SKM-1 treated with dmso at 0.1 percent for 144 hours (cell line): ENCODE data around the gene SEMA3G.

Experiments
- DNase-seq: peaks from one replicate; lab custom pipeline; 2025; ENCODE audit not compliant: unreplicated experiment; lab: John Stamatoyannopoulos, UW

The SEMA3G gene

DNA sequence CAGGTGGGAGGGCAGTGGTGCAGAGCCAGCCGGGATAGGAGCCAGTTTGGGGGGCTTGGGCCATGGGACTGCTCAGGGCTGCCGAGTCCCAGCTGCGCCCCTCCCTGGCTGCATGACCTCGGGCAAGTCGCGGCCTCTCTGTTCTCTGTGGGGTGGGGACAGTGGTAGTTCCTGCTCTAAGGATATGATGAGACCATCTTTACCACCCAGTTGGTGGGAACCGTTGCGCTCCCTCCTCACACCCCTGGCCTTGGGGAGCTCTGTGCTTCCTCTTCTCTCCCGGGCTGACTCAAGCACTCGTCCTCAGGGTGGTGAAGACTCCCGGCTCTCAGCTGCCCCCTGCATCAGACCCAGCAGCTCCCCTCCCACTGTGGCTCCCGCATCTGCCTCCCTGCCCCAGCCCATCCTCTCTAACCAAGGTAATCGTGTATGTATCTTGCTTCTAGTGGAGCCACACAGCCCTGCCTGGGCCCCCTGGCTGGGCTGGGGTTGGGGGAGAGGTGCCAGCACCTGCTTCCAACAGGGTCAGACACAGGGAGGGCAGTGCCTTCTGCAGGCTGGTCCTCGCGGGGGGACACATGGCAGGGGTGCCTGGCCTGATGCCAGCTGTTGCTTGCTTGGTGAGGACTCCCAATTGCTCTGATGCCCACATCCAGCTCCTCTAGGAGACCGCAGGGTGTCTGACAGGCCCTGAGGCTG is 35.1 kb upstream of the SEMA3G start:
- DNase-seq, result no peak

GRCh38 chr3:52479037-52479876 is 34.4 kb upstream of the SEMA3G start:
- DNase-seq, result no peak

DNA sequence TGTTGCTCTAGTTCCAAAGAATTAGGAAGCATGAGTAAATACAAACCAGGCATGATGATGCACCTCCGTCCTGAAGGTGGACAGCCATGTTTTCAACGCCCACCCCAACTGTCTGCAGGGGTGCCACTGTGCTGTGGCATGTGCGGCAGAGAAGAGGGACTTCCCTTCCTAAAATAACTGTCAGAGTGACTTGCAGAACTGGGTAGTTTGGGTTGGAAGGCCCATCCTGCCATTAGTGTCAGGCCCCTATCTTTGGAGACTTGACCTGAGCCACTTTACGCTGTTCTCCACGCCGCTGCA is 32.8 kb upstream of the SEMA3G start:
- DNase-seq, result no peak

- no peak for DNase-seq
These were observed 32.3 kb upstream of the SEMA3G start for GRCh38 chr3:52477076-52477795.

DNA sequence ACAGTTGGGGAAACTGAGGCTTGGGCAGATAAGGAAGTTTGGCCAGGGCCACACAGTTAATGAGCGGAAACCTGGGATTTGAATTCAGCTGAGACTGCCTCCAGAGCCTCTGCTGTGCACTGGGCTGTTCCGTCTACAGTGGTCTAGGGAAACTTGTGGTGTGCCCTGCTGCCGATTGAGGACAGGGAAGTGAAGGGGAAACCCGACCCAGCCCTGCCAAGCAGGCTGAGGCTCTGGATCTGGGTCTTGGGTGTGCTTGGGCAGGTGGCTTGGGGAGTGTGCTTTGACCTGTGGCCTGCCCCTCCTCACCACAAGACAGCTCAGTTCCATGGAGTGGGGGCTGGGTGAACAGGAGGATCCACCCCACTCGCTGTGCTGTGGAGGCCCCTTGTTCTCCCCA is 28.1 kb upstream of the SEMA3G start:
- DNase-seq, result no peak

DNA sequence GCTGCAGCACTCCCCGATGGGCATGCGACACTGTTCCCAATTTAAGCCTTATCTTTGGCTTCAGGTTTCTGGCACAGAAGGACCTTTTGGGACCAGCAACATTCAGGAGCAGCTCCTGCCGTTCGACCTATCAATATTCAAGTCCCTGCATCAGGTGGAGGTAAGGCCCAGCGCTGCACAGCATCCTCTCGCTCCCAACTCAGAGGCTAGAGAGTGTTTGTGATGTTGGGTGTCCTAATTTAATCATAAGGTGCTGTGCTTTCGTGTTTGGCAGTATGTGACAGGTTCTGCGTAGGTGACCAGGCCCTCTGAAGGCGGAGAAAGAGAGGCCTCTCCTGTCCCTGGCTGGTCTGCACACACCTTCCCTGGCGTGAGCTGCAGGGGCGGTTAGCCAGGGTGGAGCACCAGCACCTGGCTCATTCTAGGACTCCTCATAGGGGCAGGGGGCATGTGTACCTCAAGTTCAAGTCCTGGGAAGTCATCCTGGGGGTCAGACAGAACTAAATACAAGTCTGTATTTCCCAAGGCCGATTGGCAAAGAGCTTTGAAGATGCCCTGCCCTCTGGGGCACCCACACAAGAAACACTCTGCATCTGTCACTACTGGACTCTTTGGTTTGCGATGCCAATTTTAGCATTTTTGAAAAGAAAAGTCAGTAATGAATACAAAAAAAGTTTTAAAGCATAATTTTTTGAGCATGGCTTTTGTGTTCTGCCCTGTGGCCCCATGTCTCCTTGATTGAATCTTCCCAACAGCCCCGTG is 27.5 kb upstream of the SEMA3G start:
- DNase-seq, result no peak

GRCh38 chr3:52471371-52472238 is 26.7 kb upstream of the SEMA3G start:
- DNase-seq, result peak; percentile 44

DNA sequence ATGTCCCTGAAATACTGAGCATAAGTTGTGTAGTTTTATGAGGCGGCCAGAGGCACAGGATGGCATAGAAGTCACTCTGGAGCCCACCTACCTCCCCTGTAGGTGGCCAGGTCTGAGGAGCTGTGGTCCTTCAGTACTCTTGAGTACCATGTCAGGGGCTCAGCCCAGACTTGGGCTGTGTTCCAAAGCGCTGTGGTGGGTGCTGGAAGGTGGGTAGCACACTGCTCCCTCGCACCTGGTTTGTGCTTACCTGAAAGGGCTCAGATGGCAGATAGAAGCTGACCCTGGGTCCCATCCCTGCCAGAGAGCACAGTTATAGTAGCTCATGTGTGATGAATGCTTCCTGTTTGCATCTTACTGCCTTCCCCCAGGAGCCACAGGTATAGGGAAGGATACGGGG is 26.0 kb upstream of the SEMA3G start:
- no peak for DNase-seq

- no peak for DNase-seq
These were observed 24.1 kb upstream of the SEMA3G start for GRCh38 chr3:52469001-52469400.

GRCh38 chr3:52468336-52468735 is 23.4 kb upstream of the SEMA3G start:
- DNase-seq, result no peak

DNA sequence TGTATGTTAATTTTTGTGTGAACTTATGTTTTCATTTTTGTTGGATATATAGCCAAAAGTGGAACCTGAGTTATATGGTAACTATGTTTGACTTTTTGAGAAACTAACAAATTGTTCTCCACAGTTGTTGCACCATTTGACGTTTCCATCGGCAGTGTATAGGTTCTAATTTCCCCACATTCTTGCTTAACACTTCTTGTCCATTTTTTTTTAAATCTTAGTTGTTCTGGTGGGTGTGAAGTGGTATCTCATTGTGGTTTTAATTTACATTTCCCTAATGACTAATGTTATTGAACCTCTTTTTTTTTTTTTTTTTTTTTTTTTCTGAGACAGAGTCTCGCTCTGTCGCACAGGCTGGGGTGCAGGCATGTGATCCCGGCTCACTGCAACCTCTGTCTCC is 18.5 kb upstream of the SEMA3G start:
- no peak for DNase-seq

GRCh38 chr3:52461874-52462273 is 17.0 kb upstream of the SEMA3G start:
- DNase-seq, result no peak

DNA sequence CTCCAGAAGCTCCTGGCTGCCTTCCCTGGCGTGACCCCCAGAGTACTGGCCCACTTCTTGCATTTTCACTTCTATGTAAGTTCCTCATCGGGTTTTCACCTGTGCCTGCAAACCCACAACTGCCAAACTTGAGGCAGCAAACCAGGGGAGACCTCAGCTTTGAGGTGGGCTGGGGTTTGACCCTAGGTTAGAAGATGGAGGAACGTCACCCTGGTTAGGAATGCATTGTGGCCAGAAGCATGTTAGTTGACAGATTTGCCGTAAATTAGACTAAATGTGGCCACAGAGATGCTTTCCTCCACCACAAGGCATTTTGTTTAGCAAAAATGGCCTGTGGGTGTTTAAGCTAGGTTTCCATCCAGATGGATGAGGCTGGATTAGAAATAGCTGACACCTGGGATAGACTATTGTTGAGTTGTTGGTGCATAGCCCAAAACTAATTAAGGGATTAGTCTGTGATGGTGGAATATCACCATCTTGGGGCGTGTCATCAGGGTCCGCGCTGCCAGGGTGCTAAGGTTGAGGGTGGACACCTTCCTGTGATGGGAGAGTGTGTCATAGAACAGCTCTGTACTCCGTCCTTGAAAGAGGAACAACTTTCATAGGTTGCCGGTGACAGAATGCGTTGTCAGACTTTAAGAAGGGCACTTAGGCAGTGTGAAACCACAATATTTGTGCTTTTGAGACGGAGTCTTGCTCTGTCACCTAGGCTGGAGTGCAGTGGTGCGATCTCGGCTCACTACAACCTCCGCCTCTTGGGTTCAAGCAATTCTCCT is 14.1 kb upstream of the SEMA3G start:
- no peak for DNase-seq

DNA sequence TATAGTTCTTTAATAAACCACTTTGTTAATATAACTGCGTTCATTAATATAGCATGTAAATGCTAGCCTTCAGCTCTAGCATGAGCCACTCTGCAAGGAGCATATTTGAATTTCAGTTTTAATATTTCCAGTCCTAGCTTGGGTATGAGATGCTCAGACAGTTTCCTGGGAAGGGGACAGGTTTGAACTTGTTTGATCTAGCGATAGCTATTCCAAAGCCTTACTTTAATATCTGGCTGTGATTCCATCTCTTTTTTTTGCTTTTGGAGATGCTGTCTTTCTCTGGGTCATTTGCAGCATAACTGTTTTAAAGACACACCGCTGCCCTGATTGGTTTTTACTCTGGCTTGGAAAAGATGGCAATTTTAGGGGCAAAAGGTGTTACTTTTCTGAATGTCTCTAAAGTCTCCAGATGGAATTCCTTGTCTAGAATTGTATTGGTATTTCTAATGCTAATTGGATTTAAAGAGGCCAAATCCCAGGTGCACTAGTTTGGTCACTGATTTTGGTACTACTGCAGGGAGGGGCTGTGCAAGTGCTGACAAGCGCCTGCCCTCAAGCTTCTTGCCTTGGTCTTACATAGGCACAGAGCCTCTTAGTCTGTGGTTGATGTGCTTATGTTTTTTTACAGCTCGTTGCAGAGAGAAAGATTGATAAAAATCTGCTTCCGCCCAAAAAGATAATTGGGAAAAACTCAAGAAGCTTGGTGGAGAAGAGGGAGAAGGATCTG is 13.3 kb upstream of the SEMA3G start:
- DNase-seq, result no peak

DNA sequence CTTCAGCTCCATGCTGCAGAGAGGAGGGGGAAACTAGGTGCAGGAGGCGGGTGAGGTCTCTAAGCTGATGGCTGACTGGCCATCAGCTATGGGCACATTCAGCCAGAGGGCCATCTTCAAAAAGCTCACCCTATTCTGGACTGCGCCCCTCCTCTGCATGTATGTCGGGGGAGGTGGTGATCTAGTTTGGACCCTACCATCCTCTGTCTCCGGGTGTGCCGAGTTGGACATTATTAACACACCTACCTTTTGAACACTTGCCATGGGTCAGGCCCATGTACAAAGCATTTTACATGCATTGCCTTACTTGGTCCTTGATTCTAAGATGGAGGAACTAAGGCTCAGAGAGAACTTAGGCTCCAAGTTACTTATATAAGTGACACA is 11.9 kb upstream of the SEMA3G start:
- no peak for DNase-seq

DNA sequence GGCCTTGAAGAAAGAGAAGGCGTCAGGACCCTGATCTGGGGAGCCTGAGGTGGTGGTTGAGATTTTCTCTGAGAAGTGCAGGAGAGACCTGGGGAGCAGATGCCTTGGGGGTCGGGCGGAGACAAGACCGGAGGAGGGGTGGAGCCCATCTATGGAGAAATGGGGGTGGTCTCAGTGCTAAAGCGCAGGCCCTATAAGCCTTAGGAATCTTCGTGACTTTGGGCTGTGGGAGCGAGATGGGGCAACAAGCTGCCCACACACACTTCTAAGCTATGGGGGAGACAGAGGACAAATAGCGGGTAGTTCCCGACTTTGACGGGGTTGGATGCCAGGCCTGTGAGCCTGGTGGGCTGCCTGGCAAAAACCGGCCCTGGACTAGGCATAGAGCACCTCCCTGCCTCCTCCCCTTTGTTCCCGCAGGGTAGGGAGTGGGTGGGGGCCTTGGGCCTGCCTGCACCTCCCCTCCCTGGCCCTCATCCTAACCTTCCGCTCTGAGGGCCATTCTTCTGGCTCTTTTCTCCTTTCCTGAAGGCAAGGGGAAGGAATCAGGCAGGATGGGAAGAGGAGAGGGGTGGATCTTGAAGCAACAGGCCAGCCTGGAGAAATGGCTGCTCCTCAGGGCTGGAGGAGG is 11.4 kb upstream of the SEMA3G start:
- no peak for DNase-seq

DNA sequence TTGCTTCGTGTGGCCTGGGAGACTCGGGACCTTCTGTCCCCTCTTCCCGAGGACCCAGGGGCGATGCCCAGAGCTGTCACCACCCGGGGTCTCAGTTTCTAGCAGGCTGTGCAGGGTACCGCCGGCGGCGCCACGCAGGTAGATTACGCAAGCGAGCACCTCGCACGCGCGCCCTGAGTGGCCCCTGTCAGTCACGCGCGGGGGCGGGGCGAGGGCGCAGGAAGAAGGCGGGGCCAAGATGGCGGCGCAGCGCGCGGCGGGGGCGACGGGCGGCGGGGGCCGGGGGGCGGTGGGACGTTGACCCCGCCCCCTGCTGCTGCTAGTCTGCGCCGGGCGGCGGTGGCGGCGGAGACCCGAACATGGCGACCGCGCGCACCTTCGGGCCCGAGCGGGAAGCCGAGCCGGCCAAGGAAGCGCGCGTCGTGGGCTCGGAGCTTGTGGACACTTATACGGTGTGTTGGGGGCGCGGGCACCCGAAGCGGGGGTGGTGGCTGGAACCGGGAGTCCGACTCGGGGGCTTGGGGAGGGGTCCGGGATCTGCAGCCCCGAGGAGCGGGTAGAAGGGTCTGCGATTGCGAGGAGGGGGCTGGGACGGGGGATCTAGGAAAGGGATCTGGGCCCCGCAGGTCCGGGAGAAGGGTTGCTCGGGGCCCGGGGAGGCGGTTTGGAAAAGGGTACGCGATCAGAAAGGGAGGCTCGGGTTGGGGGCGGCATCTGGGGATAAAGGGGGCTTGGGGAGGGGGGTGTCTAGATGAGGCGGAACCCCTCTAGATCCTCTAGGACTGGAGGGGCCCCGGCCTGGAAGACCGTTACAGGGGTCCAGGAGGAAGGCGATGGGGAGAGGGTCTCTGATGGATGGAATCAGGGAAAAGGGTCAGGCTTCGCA is 10.6 kb upstream of the SEMA3G start, which contains the start of gene NISCH:
NISCH (plus strand) TSS at position 322 of the 886 bp plus-strand sequence; CDS start at position 360, 38 bp downstream.
- DNase-seq, result peak; percentile 61

DNA sequence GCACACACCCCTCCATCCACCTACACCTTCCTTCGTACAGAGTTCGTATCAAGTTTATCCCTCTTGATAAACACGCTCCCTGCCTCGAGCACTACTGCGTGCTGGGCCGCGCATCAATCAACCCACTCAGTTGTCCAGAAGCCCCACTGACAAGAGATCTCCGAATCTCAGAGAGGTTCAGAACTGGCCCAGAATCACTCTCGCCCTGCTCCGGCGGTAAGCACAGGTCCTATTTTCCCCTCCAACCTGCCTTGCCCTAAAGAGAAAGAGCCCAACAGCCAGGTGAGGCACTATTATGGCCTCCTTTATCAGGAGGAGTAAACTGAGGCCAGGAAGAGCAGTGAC is 10.0 kb upstream of the SEMA3G start:
- DNase-seq, result no peak
